Activated naive CD8-positive, alpha-beta T cell treated with anti-CD3 and anti-CD28 coated beads for 36 hours (primary cell): ENCODE data around the gene RNF220. TPM values are rescaled to one million over a fixed set of nuclear protein-coding genes. Genes with fewer than 3 reads are reported as not detected.

Experiments
- DNase-seq: peaks from one replicate; pipeline ENCODE4 v3.0.0; 2021
- H3K27ac Mint-ChIP-seq: one replicate; pipeline ENCODE4 v1.8.0; 2022; ENCODE audit warnings: mild to moderate bottlenecking, moderate library complexity, mixed read lengths
- H3K27me3 Mint-ChIP-seq: one replicate; pipeline ENCODE4 v1.8.0; 2022; ENCODE audit warnings: mild to moderate bottlenecking, mixed read lengths
- H3K36me3 Mint-ChIP-seq: one replicate; pipeline ENCODE4 v1.8.0; 2021; ENCODE audit warnings: mild to moderate bottlenecking, mixed read lengths
- H3K4me1 Mint-ChIP-seq: one replicate; pipeline ENCODE4 v1.8.0; 2021; ENCODE audit warnings: mixed read lengths
- H3K4me3 Mint-ChIP-seq: one replicate; pipeline ENCODE4 v1.8.0; 2022; ENCODE audit warnings: mild to moderate bottlenecking, moderate library complexity, mixed read lengths
- H3K9me3 Mint-ChIP-seq: one replicate; pipeline ENCODE4 v1.8.0; 2022; ENCODE audit warnings: mixed read lengths
- total RNA-seq, 2 experiments: library from RNA; stranded (reverse); gene quantifications; one replicate each; pipeline ENCODE4 v1.2.3, GENCODE V29; 2021

RNF220 gene
- total RNA-seq, 2 experiments from 2014 or later: 99.0 to 108 TPM

DNA sequence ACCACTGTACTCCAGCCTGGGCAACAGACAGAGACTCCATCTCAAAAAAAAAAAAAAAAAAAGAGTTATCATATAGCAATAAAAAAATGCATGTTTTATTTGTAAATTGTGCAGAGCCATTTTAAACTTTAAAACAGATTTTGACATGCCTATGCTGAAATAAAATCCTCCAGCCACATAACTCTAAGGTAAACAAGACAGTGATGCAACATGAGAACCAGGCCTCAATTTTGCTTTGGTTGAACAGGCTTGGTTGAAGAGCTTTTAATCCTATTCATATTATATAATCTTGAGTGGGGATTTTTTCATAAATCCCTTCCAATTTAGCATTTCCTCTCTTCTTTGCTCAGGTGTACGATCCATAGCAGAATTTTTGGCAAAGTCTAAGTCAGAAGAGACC lies 295.5 kb downstream of the RNF220 start:
- Mint-ChIP-seq H3K4me1 (peaks cover 17% of the 10 kb centered on the region), H3K27me3 (no peaks in the 10 kb centered on the region), H3K36me3 (peaks cover 2% of the 10 kb centered on the region), H3K4me3 (no peak overlapping the region), H3K9me3 (no peaks in the 10 kb centered on the region), H3K27ac (no peak overlapping the region)
- no peak for DNase-seq

DNA sequence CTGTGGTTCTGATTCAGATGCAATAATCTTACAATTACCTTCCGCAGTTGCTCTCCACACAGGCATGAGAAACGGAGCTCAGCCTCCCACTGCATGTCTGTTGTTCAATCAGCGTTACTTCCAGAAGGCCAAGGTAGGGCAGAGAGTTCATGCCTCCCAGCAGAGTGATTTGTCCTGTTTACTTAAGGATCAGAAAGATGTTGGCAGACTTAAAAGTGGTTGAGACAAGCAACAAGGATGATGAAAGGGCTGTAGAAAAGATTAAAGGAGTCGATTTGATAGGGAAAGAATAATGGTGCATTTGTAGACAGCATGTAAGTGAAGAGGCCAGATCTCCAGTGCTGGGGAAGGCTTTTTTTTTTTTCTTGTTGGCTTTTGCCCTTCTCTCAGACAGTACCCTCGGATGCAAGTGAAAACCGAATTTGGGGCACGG lies 296.1 kb downstream of the RNF220 start:
- Mint-ChIP-seq H3K9me3 (no peaks in the 10 kb centered on the region), H3K36me3 (peaks cover 2% of the 10 kb centered on the region), H3K27ac (no peak overlapping the region)

More for the DNA sequence above, 296.1 kb downstream of the RNF220 start:
- H3K4me3 Mint-ChIP-seq: no peak overlapping the region
- peaks cover 15% of the 10 kb centered on the region for H3K4me1 Mint-ChIP-seq
- H3K27me3 Mint-ChIP-seq: no peaks in the 10 kb centered on the region
- DNase-seq: no peak

Other genes starting within 250 kb of the RNF220 start
- 10 to 100 TPM; 31.5 to 32.3 TPM for gene DMAP1, start 191.8 kb upstream of the RNF220 start, total RNA-seq
- 10 to 100 TPM; 47.3 to 48.2 TPM for gene ERI3, start 50.0 kb upstream of the RNF220 start, total RNA-seq